Parathyroid adenoma (tissue), 2 donors: ENCODE data around the gene ZNF300.
"Not testable (repeated sequence)": the region's sequence is repeated elsewhere in the genome, so short reads cannot be mapped to it uniquely, and the experiment has no call there.

ENCODE experiments used
- H2AFZ ChIP-seq: fragments of 300-600 bp; sonication (generic); one replicate; pipeline ENCODE4 v1.7.0; 2017; ENCODE audit warnings: antibody characterized with exemption, mild to moderate bottlenecking
- H3K27ac ChIP-seq: fragments of 300-600 bp; sonication (generic); one replicate; pipeline ENCODE4 v1.7.0; 2017
- H3K27me3 ChIP-seq: fragments of 300-600 bp; sonication (generic); one replicate; pipeline ENCODE4 v1.7.0; 2017; ENCODE audit warnings: low read length; ENCODE audit not compliant: control insufficient read depth, insufficient read depth
- H3K36me3 ChIP-seq: fragments of 300-600 bp; sonication (generic); one replicate; pipeline ENCODE4 v1.7.0; 2017; ENCODE audit warnings: low read length; ENCODE audit not compliant: control insufficient read depth, insufficient read depth
- H3K4me1 ChIP-seq: fragments of 300-600 bp; sonication (generic); one replicate; pipeline ENCODE4 v1.7.0; 2017; ENCODE audit warnings: control low read depth
- H3K4me2 ChIP-seq: fragments of 300-600 bp; sonication (generic); one replicate; pipeline ENCODE4 v1.7.0; 2017; ENCODE audit warnings: low read length
- H3K4me3 ChIP-seq: fragments of 300-600 bp; sonication (generic); one replicate; pipeline ENCODE4 v1.7.0; 2017; ENCODE audit warnings: low read depth, low read length
- H3K79me2 ChIP-seq: fragments of 300-600 bp; sonication (generic); one replicate; pipeline ENCODE4 v1.7.0; 2017; ENCODE audit warnings: control low read depth
- H3K9ac ChIP-seq: fragments of 300-600 bp; sonication (generic); one replicate; pipeline ENCODE4 v1.7.0; 2017; ENCODE audit warnings: mild to moderate bottlenecking
- H3K9me3 ChIP-seq: fragments of 300-600 bp; sonication (generic); one replicate; pipeline ENCODE4 v1.7.0; 2017; ENCODE audit warnings: low read length; ENCODE audit not compliant: control insufficient read depth
- CTCF ChIP-seq: fragments of 300-600 bp; sonication (generic); IDR thresholded peaks from one replicate; pipeline ENCODE4 v1.7.0; 2017; ENCODE audit warnings: antibody characterized with exemption, mild to moderate bottlenecking
- donor health status: primary hyperparathyroidism.

ZNF300 gene

GRCh38 chr5:150860246-150860821, 44.4 kb downstream of the ZNF300 start:
- Histone ChIP-seq H3K4me3 (no peak overlapping the region), H3K4me1 (no peaks in the 10 kb centered on the region), H3K27me3 (no peaks in the 10 kb centered on the region), H3K79me2 (no peaks in the 10 kb centered on the region), H3K27ac (no peak overlapping the region), H3K9me3 (no peaks in the 10 kb centered on the region), H3K36me3 (no peaks in the 10 kb centered on the region), H2AFZ (no peak overlapping the region), H3K9ac (no peak overlapping the region), H3K4me2 (no peak overlapping the region)
- no peak for TF ChIP-seq CTCF

- H3K79me2 ChIP-seq, H3K4me2 ChIP-seq, H3K36me3 ChIP-seq, H3K27me3 ChIP-seq, H3K9me3 ChIP-seq, H2AFZ ChIP-seq, H3K9ac ChIP-seq, H3K4me3 ChIP-seq, H3K27ac ChIP-seq, H3K4me1 ChIP-seq: not testable (repeated sequence)
Measured at GRCh38 chr5:150856700-150857099, 48.1 kb downstream of the ZNF300 start.

GRCh38 chr5:150853561-150853960, 51.2 kb downstream of the ZNF300 start:
- Histone ChIP-seq H3K4me2 (no peak overlapping the region), H3K27ac (no peak overlapping the region), H3K9ac (no peak overlapping the region), H3K79me2 (no peaks in the 10 kb centered on the region), H3K36me3 (no peaks in the 10 kb centered on the region), H3K4me3 (no peak overlapping the region), H3K27me3 (no peaks in the 10 kb centered on the region), H3K4me1 (no peaks in the 10 kb centered on the region), H2AFZ (no peak overlapping the region), H3K9me3 (no peaks in the 10 kb centered on the region)
- no peak for TF ChIP-seq CTCF

- Histone ChIP-seq H3K9me3 (no peaks in the 10 kb centered on the region), H3K36me3 (no peaks in the 10 kb centered on the region), H3K4me3 (no peak overlapping the region), H3K27ac (no peak overlapping the region), H3K9ac (no peak overlapping the region), H3K27me3 (no peaks in the 10 kb centered on the region), H2AFZ (peak overlapping the region; percentile 56), H3K79me2 (no peaks in the 10 kb centered on the region), H3K4me2 (no peak overlapping the region), H3K4me1 (no peaks in the 10 kb centered on the region)
- TF ChIP-seq CTCF: no peak
Measured at GRCh38 chr5:150851039-150851438, 53.7 kb downstream of the ZNF300 start.

- Histone ChIP-seq H3K36me3 (no peaks in the 10 kb centered on the region), H3K9me3 (no peaks in the 10 kb centered on the region), H3K4me2 (no peak overlapping the region), H3K27ac (no peak overlapping the region), H3K27me3 (no peaks in the 10 kb centered on the region), H3K79me2 (no peaks in the 10 kb centered on the region), H2AFZ (no peak overlapping the region), H3K4me1 (no peaks in the 10 kb centered on the region), H3K4me3 (no peak overlapping the region), H3K9ac (no peak overlapping the region)
- no peak for TF ChIP-seq CTCF
Measured at GRCh38 chr5:150848271-150848670, 56.5 kb downstream of the ZNF300 start.
